GM18861 (cell line): Measurements from ENCODE around the gene TUBGCP5.

Experiments
- ATAC-seq: cut with Tn5 transposase; IDR thresholded peaks from one replicate; pipeline ENCODE4 v1.9.1; 2021; ENCODE audit not compliant: unreplicated experiment

TUBGCP5 gene

DNA sequence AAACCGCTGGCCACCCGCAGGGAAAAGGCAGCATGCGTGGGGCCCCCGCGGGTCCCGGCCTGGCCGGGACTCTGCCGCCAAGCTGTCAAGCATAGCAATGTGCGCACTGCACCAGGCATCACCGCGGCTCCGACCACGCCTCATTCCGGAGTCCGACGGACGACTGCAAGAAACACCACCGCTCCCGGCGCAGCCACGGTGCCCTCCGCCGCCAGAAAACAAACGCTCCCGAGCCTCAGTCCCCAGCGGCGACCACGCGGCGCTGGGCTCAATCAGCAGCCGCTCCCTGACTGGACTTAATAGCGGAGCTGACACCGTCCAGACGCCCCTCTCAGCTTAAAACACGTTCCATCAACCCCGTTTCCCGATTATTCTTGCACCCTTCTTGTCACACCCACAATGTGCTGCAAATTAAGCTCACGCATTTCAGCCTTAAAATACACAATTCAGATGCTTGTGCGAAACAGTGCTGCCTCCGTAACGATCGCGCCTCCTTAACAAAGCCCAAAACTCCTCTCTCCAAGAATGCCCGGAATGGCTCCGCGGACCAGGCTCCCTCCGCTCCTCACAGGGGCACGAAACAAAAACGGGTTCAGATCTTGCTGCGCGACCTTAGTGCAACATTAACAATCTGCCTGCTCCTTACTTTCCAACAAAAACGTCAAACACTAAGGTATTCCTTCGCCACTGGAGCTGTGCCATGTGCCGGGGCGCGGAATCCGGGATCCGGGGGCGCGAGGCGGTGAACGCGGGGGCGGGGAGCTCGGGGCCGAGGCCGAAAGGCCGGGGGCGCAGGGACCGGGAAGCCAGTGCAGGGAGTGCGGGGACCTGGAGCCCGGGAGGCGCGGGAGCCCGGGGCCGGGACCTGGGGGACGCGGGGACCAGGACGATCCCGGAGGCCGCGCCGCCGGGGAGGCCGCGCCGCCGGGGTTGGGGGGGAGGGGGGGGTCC lies 59.9 kb downstream of the TUBGCP5 start:
- ATAC-seq = peak; percentile 58

- peak; percentile 19 for ATAC-seq
Observed at GRCh38 chr15:22978691-22979237, 60.6 kb downstream of the TUBGCP5 start.

DNA sequence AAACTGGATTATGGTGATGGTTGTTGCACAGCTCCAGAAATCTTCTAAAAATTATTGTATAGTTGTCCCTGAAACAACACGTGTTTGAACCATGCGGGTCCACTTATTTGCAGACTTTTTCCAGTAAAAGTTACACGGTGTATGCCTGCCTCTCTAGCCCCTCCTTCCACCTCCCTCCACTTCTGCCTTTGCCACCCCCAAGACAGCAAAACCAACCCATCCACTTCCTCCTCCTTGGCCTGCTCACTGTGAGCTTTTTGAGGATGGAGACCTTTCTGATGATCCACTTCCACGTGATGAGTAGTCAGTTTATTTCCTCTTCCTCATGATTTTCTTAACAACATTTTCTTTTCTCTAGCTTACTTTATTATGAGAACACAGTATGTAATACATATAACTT lies 64.6 kb downstream of the TUBGCP5 start:
- ATAC-seq = no peak

GRCh38 chr15:22973987-22974386 lies 65.4 kb downstream of the TUBGCP5 start:
- no peak for ATAC-seq

DNA sequence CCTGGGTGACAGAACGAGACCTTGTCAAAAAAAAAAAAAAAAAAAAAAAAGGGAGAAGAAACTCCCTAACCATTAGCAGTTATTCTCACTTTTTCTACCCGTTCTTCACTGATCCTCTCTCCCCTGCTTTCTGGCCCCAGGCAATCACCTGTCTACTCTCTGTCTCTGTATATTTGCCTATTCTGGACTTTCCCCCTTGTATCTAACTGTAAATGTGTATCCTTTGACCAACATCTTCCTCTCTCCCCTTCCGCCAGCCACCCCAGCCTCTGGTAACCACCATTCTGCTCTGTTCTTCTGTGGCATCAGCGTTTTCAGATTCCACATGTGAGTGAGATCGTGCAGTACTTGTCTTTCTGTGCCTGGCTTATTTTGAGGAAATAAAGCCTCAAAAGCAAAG lies 66.1 kb downstream of the TUBGCP5 start:
- ATAC-seq = peak; percentile 80

- ATAC-seq = no peak
Observed at GRCh38 chr15:22969489-22969888, 69.9 kb downstream of the TUBGCP5 start.

DNA sequence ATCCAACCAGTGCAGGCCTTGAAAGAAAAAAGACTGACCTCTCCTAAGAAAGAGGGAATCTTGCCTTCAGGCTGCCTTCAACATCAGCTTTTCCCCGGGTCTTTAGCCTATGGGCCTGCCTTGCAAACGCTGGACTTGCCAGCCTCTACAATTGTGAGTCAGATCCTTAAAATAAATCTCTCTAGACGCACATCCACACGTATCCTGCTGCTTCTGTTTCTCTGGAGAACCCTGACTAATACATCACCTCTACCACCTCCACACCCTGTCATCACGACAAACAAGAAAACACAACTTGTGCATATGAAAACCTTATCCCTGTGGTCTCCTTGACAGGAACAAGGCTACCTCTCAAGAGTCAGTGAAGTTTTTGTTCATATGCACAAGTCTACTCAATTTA lies 71.0 kb downstream of the TUBGCP5 start:
- no peak for ATAC-seq

DNA sequence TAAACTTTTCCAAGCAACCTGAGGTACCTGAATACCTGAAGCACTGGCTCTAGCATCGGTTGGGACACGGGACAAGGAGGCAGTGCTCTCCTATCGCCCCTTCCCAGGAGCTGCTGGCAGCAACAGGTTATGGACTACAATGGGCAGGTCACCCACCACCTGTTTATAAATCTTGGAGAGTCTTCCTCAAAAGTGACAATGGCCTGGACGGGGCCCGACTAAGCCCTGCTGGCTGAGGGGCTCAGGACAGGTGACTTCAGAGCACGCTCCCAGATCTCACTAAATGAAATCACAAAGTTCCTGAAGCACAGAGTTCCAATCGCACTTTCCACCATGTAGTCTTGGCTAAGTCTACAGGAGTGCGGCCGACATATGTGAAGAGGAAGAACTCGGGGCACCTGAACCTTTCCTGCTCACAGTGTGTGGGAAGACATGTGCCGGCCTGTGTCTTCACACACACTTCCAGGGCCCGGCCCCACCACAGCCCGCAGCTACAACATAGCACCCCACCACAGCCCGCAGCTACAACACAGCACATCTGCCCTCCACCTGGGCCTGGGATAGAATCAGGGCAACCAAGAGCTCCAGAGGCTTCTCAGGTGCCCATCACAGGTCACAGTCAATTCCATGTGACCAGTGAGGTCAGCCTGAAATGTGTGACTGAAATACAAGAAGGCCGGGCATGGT lies 72.1 kb downstream of the TUBGCP5 start:
- no peak for ATAC-seq

GRCh38 chr15:22966321-22967083 lies 72.9 kb downstream of the TUBGCP5 start:
- no peak for ATAC-seq

- no peak for ATAC-seq
Observed at GRCh38 chr15:22963641-22964040, 75.7 kb downstream of the TUBGCP5 start.

GRCh38 chr15:22962611-22963010 lies 76.8 kb downstream of the TUBGCP5 start:
- ATAC-seq = no peak

- no peak for ATAC-seq
Observed at GRCh38 chr15:22961762-22962161, 77.6 kb downstream of the TUBGCP5 start.

- ATAC-seq = no peak
Observed at GRCh38 chr15:22960556-22960955, 78.8 kb downstream of the TUBGCP5 start.

GRCh38 chr15:22960126-22960525 lies 79.2 kb downstream of the TUBGCP5 start:
- no peak for ATAC-seq

DNA sequence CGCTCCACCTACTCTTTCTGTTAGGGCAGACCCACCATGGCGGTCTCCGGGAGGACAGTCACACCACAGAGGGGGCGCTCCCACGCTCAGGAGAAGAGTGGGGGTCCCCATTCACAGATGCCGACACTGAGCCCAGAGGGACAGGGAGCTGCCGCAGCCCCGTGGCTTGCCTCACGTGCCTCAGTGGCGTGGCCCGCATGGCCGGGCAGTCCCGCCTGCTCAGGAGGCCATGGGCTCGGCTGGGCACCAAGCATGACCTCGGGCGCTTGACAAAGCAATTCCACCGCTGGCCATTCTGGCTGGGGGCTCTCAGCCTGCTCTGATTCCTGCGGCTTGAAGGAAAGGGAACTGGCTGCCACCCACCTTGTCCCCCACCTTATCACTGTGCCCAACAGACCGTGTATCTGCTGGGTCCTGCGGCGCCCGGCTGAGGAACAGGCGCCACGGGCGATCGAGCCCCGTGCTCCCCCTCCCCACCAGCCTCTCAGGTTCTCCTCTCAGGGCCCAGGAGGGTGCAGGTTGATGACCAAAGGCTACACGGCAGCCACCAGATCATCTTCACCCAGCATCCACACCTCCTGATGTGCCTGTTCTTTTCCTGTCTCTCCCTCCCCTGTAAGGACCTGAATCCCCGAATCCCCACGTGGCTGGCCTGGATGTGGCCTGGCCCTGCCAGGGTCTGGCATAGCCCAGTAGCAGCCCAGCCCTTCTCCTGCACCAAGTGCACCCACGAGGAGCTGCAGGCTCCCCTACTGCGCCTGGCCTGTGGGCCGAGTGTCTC lies 79.9 kb downstream of the TUBGCP5 start:
- ATAC-seq = no peak

GRCh38 chr15:22958487-22959280 lies 80.7 kb downstream of the TUBGCP5 start:
- ATAC-seq = peak; percentile 56

DNA sequence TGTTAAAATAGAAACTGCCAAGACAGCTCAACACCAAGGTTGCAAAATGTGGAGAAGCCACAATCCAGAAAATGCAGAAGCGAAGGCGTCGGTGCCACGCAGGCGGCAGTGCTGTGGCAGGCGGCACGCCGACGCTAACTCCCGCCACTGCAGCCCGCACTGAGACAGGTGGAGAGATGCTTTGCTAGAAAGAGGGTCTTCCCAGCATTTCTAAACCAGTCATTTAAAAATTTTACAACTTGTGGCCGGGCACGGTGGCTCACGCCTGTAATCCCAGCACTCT lies 82.5 kb downstream of the TUBGCP5 start:
- ATAC-seq = no peak

DNA sequence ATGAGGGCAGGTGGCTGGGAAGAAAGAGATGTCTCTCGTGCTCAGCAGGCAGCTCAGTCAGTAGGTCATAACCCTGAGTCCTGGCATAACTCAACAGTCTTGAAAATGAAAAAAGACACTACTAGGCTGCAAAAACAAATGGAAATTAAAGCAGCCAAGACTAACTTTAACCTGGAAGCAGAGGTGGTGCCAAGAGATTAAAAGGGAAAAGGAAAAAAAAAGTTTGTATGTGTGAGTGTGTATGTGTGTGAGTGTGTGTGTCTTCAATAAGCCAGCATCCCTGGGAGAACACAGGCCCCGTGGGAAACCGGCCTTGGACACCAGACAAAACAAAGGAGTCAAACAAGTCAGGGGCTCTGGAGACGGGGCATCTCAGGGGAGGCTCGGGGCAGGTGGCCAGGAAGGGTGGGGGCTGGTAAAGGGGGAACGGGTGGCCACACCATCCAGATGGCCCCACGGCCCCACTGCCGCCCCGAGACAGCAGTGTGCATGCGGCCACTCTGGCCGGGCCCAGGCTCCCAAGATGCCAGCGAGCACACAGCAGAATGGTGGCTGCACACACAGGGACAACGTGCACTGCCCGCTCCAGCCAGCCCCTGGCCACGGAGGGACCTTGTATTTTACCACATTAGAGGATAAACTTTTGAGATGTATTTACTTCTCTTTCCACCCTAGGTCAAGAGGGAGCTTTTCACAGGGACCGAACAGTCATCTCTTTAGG lies 83.0 kb downstream of the TUBGCP5 start:
- ATAC-seq = no peak

- no peak for ATAC-seq
Observed at GRCh38 chr15:22955544-22956119, 83.7 kb downstream of the TUBGCP5 start.
